Panc1 (cell line): ENCODE data around the gene ERC2. TPM values are rescaled to one million over a fixed set of nuclear protein-coding genes. Genes with fewer than 3 reads are reported as not detected.
"Not testable (repeated sequence)": the region's sequence is repeated elsewhere in the genome, so short reads cannot be mapped to it uniquely, and the experiment has no call there.

Experiments used
- ATAC-seq: fragments of 200-7000 bp; cut with Tn5 transposase; 2 replicates; pipeline ENCODE4 v1.9.1; 2020; ENCODE audit warnings: mild to moderate bottlenecking, moderate library complexity
- BruUV-seq: library from RNA; stranded (reverse); fragments of 400-500 nt; replicated peaks from 2 replicates; lab custom pipeline; 2021; lab: Mats Ljungman, UMichigan
- CTCF ChIA-PET: fragments of 300-600 bp; sonication (Branson Sonifier 250); formaldehyde crosslinking; loops from one replicate; lab custom pipeline; 2022; ENCODE audit warnings: antibody characterized with exemption; lab: Charles Lee
- POLR2A ChIA-PET: fragments of 300-600 bp; sonication (Branson Sonifier 250); formaldehyde crosslinking; loops from one replicate; lab custom pipeline; 2022; ENCODE audit warnings: antibody characterized with exemption; lab: Charles Lee
- DNase-seq: peaks from one replicate; pipeline ENCODE4 v3.0.0-alpha.2; 2010; ENCODE audit warnings: low read depth, low spot score
- H3K27ac ChIP-seq: 2 replicates; pipeline ENCODE4 v1.5.1; 2011; ENCODE audit warnings: mild to moderate bottlenecking, low read length, inconsistent platforms
- H3K27me3 ChIP-seq: fragments of 200-500 bp; sonication (Bioruptor generic); 2 replicates; pipeline ENCODE4 v1.6.0; 2014; ENCODE audit warnings: low read length, inconsistent platforms; ENCODE audit not compliant: control insufficient read depth, insufficient read depth
- H3K36me3 ChIP-seq: fragments of 200-500 bp; sonication (Bioruptor generic); 2 replicates; pipeline ENCODE4 v1.5.1; 2014; ENCODE audit warnings: inconsistent platforms, mild to moderate bottlenecking, low read length, moderate library complexity; ENCODE audit not compliant: control insufficient read depth, insufficient read depth
- H3K4me1 ChIP-seq: 2 replicates; pipeline ENCODE4 v1.5.1; 2011; ENCODE audit warnings: inconsistent platforms, mild to moderate bottlenecking, low read length, moderate library complexity; ENCODE audit not compliant: control insufficient read depth, insufficient read depth
- H3K4me3 ChIP-seq, 2 experiments: 2 replicates each; pipeline ENCODE4 v1.5.1; 2011 to 2012; ENCODE audit warnings: low read depth in 2 of 2, low read length in 2 of 2, mild to moderate bottlenecking in 2 of 2, inconsistent platforms in 1 of 2, moderate library complexity in 1 of 2
- H3K9me3 ChIP-seq: fragments of 200-500 bp; sonication (Bioruptor generic); 2 replicates; pipeline ENCODE4 v1.5.1; 2014; ENCODE audit warnings: low read depth, mild to moderate bottlenecking, inconsistent platforms, low read length, moderate library complexity; ENCODE audit not compliant: control insufficient read depth, insufficient read depth
- POLR2AphosphoS5 ChIP-seq: IDR thresholded peaks from 2 replicates; pipeline ENCODE4 v1.6.1; 2012; ENCODE audit warnings: mild to moderate bottlenecking, low read depth, low read length, moderate library complexity
- SIN3A ChIP-seq: IDR thresholded peaks from 2 replicates; pipeline ENCODE4 v1.6.1; 2012; ENCODE audit warnings: low read depth, mild to moderate bottlenecking, low read length, moderate library complexity, borderline replicate concordance; ENCODE audit not compliant: insufficient read depth
- TCF7L2 ChIP-seq: IDR thresholded peaks from 2 replicates; pipeline ENCODE4 v1.6.1; 2011; ENCODE audit warnings: mild to moderate bottlenecking, low read depth, low read length, inconsistent platforms
- in situ Hi-C: cut with HindIII; loops from 2 replicates; pipeline ENCODE4 v1.10.0; 2016; ENCODE audit warnings: low sequenced_read_pairs, low pct_unique_long_range_greater_than_20kb
- intact Hi-C: fragments of 100-400 bp; cut with micrococcal nuclease; formaldehyde crosslinking; loops from one replicate; pipeline ENCODE4 v1.10.0; 2022; ENCODE audit not compliant: unreplicated experiment
- total RNA-seq: library from RNA; stranded (reverse); gene quantifications from one replicate; pipeline ENCODE4 v1.2.1, GENCODE V29; 2021; ENCODE audit not compliant: unreplicated experiment
- TF ChIP-seq, protein P1 (sequence below), 2 experiments: IDR thresholded peaks; 2 replicates each; pipeline ENCODE4 v1.6.1; 2011 to 2012; ENCODE audit warnings: low read depth in 2 of 2, control low read depth in 1 of 2, low read length in 1 of 2, mild to moderate bottlenecking in 1 of 2, moderate library complexity in 1 of 2; ENCODE audit not compliant: insufficient read depth in 1 of 2
- TF ChIP-seq, protein P2 (sequence below): fragments of 450-650 bp; IDR thresholded peaks from 2 replicates; pipeline ENCODE4 v1.5.1; 2017; ENCODE audit warnings: mild to moderate bottlenecking

ERC2 gene
- total RNA-seq, 1 experiment from 2014 or later, result 0.33 TPM

DNA sequence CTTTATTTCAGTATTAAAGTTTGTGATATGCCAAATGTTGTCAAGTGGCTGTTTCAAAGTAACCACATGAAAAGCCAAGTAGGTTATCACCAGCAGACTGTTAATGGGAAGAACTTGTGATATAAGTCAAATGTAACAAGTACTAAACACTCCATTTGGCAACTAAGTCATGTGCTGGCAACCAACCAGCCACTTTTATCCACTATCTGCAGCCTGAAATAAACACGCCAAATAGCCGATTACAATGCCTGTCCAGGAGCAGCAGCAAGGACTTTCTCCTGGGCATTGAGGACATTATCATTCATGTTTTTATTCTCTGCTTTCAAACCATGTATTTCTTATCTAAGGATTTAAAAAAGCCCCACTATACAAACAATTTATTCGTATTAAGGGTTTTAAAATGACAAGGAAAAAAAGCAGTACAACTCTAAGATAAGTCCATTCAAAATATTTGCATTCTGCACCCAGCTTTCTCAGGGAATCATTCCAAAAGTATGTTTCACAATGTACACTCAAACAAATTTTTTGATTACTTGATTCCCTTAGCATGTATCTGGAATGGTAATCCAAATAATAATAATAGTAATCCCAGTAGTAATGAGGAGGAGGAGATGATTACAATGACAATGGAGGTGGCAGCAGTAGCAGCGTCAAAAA is 448.6 kb downstream of the ERC2 start:
- no peak overlapping the region for H3K27ac ChIP-seq
- H3K4me1 ChIP-seq, result no peaks in the 10 kb centered on the region
- no peaks in the 10 kb centered on the region for H3K27me3 ChIP-seq
- intact Hi-C loops, result no loop called here
- ChIA-PET POLR2A (no interaction called here), CTCF (no interaction called here)
- no peaks in the 10 kb centered on the region for H3K36me3 ChIP-seq
- no peaks in the 10 kb centered on the region for H3K9me3 ChIP-seq
- in situ Hi-C loops, result no loop called here
- TF ChIP-seq TCF7L2, result no peak
- no peak for TF ChIP-seq SIN3A
- TF ChIP-seq, protein P1, sequence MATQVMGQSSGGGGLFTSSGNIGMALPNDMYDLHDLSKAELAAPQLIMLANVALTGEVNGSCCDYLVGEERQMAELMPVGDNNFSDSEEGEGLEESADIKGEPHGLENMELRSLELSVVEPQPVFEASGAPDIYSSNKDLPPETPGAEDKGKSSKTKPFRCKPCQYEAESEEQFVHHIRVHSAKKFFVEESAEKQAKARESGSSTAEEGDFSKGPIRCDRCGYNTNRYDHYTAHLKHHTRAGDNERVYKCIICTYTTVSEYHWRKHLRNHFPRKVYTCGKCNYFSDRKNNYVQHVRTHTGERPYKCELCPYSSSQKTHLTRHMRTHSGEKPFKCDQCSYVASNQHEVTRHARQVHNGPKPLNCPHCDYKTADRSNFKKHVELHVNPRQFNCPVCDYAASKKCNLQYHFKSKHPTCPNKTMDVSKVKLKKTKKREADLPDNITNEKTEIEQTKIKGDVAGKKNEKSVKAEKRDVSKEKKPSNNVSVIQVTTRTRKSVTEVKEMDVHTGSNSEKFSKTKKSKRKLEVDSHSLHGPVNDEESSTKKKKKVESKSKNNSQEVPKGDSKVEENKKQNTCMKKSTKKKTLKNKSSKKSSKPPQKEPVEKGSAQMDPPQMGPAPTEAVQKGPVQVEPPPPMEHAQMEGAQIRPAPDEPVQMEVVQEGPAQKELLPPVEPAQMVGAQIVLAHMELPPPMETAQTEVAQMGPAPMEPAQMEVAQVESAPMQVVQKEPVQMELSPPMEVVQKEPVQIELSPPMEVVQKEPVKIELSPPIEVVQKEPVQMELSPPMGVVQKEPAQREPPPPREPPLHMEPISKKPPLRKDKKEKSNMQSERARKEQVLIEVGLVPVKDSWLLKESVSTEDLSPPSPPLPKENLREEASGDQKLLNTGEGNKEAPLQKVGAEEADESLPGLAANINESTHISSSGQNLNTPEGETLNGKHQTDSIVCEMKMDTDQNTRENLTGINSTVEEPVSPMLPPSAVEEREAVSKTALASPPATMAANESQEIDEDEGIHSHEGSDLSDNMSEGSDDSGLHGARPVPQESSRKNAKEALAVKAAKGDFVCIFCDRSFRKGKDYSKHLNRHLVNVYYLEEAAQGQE (IDR thresholded peaks at IDR 0.05; ENCODE audit: insufficient read depth in 1 of 2, low read depth in 2 of 2, low read length in 1 of 2), result no peak
- TF ChIP-seq POLR2AphosphoS5, result no peak
- TF ChIP-seq, protein P2, sequence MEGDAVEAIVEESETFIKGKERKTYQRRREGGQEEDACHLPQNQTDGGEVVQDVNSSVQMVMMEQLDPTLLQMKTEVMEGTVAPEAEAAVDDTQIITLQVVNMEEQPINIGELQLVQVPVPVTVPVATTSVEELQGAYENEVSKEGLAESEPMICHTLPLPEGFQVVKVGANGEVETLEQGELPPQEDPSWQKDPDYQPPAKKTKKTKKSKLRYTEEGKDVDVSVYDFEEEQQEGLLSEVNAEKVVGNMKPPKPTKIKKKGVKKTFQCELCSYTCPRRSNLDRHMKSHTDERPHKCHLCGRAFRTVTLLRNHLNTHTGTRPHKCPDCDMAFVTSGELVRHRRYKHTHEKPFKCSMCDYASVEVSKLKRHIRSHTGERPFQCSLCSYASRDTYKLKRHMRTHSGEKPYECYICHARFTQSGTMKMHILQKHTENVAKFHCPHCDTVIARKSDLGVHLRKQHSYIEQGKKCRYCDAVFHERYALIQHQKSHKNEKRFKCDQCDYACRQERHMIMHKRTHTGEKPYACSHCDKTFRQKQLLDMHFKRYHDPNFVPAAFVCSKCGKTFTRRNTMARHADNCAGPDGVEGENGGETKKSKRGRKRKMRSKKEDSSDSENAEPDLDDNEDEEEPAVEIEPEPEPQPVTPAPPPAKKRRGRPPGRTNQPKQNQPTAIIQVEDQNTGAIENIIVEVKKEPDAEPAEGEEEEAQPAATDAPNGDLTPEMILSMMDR, result no peak
- no peak overlapping the region for H3K4me3 ChIP-seq
- no peak for ATAC-seq
- BruUV-seq, result no TSS peak
- DNase-seq, result no peak

DNA sequence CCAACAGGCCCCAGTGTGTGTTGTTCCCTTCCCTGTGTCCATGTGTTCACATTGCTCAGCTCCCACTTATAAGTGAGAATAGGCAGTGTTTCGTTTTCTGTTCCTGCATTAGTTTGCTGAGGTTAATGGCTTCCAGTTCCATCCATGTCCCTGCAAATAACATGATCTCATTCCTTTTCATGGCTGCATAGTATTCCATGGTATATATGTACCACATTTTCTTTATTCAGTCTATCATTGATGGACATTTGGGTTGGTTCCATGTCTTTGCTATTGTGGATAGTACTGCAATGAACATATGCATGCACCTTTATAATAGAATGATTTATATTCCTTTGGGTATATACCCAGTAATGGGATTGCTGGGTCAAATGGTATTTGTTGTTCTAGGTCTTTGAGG is 452.9 kb downstream of the ERC2 start:
- in situ Hi-C loops, POLR2A ChIA-PET, CTCF ChIA-PET, intact Hi-C loops, H3K4me3 ChIP-seq, H3K27ac ChIP-seq, H3K4me1 ChIP-seq, H3K27me3 ChIP-seq, H3K36me3 ChIP-seq, ATAC-seq, H3K9me3 ChIP-seq, BruUV-seq, DNase-seq: not testable (repeated sequence)

DNA sequence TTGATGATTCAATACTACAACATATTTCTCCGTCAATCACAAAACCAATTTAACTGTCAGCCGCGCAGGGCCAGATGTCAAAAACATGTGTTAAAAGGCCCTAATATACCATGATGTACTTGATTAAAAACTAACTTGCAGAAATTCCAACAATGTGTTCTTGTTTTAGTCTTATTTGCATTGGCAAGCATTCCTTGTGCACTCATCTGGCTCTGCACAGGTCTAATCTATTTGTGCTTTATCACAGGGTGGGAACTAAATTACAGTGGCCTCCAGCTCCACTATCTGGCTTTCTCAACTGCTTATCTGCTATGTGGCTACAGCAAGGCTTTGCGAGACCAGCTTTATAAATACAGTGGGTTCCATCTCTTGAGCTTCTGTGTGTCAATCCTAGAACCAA is 455.5 kb downstream of the ERC2 start:
- Histone ChIP-seq H3K4me1 (no peaks in the 10 kb centered on the region), H3K27me3 (no peaks in the 10 kb centered on the region), H3K27ac (no peak overlapping the region), H3K36me3 (no peaks in the 10 kb centered on the region), H3K4me3 (no peak overlapping the region), H3K9me3 (no peaks in the 10 kb centered on the region)
- CTCF ChIA-PET, result no interaction called here
- in situ Hi-C loops (no loop called here), intact Hi-C loops (no loop called here)
- POLR2A ChIA-PET, result no interaction called here
- DNase-seq, result no peak
- TF ChIP-seq SIN3A (no peak), POLR2AphosphoS5 (no peak), TCF7L2 (no peak)
- TF ChIP-seq, protein P2, result no peak
- TF ChIP-seq, protein P1 (IDR thresholded peaks at IDR 0.05; ENCODE audit: insufficient read depth in 1 of 2, low read depth in 2 of 2, low read length in 1 of 2), result no peak
- BruUV-seq, result no TSS peak
- no peak for ATAC-seq
